ENCODE data around the gene SMPD3. TPM values are rescaled to one million over a fixed set of nuclear protein-coding genes. Genes with fewer than 3 reads are reported as not detected.

Gene SMPD3
- total and polyA plus RNA-seq, 2 experiments from 2014 or later = 0.57 to 0.83 TPM

DNA sequence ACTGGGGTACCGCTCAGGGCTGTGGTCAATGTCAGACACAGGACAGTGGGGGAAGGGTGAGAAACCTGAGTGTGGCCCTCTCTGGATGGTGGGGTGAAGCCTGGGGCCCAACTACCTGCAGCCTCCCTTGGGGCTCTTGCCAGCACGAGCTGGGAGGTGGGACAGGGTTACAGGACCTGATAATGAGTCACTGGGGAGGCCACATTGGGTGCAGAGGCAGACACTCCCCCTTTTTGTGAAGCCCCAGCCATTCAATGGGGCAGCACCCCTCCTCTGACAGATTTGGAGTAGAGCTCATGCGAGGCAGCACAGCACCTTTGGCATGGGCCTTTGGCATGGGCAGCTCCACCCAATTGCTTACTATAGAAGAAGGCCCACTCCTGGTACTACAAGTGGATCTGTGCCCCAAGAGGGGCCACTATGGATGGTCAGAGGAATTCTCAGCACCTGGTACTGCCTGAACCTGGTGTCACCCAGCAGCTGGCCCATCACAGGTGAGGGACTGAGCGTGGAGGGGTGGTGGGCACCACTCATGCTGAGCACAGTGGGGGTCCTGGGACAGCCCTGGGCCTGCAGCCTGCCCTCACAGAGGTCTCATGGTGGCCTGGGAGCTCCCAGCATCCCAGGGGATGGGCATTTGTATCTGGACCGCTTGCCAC is 45.2 kb upstream of the SMPD3 start:
- H3K9me3 Mint-ChIP-seq = peaks cover 4% of the 10 kb centered on the region; the same call in 2 of the 3 replicates
- peaks cover 6% of the 10 kb centered on the region for H3K27me3 Mint-ChIP-seq (ENCODE audit: insufficient read depth, low read depth, poor library complexity)
- H3F3A ChIP-seq (replicated peaks; ENCODE audit: low read depth) = no peaks in the 10 kb centered on the region
- ATAC-seq (no peak), DNase-seq (ENCODE audit: low spot score) (no peak)
- TF ChIP-seq CREB1 (CRISPR knock-in tag; IDR thresholded peaks at IDR 0.05; ENCODE audit: low read depth) (no peak), EZH2 (IDR thresholded peaks at IDR 0.05; ENCODE audit: low read depth, unreplicated experiment) (no peak), REST (IDR thresholded peaks at IDR 0.05; ENCODE audit: unreplicated experiment) (no peak)
- TF ChIP-seq, protein P1, sequence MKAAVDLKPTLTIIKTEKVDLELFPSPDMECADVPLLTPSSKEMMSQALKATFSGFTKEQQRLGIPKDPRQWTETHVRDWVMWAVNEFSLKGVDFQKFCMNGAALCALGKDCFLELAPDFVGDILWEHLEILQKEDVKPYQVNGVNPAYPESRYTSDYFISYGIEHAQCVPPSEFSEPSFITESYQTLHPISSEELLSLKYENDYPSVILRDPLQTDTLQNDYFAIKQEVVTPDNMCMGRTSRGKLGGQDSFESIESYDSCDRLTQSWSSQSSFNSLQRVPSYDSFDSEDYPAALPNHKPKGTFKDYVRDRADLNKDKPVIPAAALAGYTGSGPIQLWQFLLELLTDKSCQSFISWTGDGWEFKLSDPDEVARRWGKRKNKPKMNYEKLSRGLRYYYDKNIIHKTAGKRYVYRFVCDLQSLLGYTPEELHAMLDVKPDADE (IDR thresholded peaks at IDR 0.05) = no peak
- H2AFZ ChIP-seq = no peak overlapping the region
- no peak overlapping the region for H3K27ac ChIP-seq (ENCODE audit: low read depth)
- H3K4me3 Mint-ChIP-seq = no peak overlapping the region
- peaks cover 4% of the 10 kb centered on the region; the same call in 1 of the 3 replicates for H3K36me3 Mint-ChIP-seq (ENCODE audit: low read depth)
- H3K79me2 ChIP-seq (replicated peaks; ENCODE audit: insufficient read depth) = no peaks in the 10 kb centered on the region
- H3K4me3 ChIP-seq = no peak overlapping the region
- no peaks in the 10 kb centered on the region for H3K36me3 ChIP-seq (ENCODE audit: insufficient read depth)
- no peaks in the 10 kb centered on the region for H3K4me1 ChIP-seq (ENCODE audit: insufficient read depth)
- H3K27ac Mint-ChIP-seq = no peak overlapping the region
- no peaks in the 10 kb centered on the region for H4K20me1 ChIP-seq (replicated peaks; ENCODE audit: insufficient read depth)
- no peak overlapping the region for H3K4me2 ChIP-seq
- H3K4me1 Mint-ChIP-seq = peaks cover 16% of the 10 kb centered on the region
- H3K27me3 ChIP-seq (ENCODE audit: insufficient read depth) = no peaks in the 10 kb centered on the region
- H3K9me2 ChIP-seq (ENCODE audit: insufficient read depth) = no peaks in the 10 kb centered on the region

DNA sequence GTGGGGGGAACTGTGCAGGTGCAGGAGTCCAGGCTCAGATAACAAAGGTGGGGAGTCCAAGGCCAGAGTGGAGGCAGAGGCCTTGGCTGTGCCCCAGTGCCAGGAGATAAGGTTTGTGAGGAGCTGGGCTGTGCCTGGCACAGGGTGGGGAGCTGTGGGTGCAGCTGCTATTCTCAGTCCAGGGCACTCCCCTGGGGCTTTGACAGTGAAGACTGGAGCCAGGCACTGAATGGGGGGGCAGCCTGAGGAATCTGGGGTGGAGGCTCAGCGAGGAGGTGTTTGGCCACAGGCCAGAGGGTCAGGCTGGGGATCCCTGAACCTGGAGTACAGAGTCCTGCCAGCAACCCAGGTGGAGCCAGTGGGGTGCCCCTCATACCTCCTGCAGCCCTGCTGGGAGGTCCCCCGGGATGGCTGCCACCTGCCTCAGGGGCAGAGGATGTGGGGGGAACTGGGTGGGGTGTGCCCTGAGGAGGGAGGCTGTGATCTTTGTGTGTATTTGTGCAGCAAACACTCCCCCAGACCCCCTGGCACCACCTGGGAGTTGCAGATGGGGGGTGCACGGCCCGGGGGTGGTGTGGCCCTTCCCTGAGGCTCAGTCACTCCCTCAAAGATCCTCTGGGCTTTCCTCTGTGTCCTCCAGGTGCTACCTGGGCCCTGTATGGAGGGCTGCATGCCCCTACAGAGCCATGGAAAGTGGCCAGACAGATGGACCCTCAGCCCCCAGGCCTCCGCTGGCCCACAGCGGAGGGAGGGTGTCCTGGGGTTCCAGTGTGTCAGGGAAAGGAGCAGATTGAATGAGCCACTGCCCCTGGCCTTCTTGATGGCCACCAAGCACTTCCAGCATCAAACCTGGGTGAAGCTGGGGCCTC is 44.5 kb upstream of the SMPD3 start:
- no peaks in the 10 kb centered on the region for H3K36me3 ChIP-seq (ENCODE audit: insufficient read depth)
- H3K9me2 ChIP-seq (ENCODE audit: insufficient read depth) = no peaks in the 10 kb centered on the region
- no peak overlapping the region for H3K4me3 Mint-ChIP-seq
- H3F3A ChIP-seq (replicated peaks; ENCODE audit: low read depth) = no peaks in the 10 kb centered on the region
- no peak overlapping the region for H3K27ac ChIP-seq (ENCODE audit: low read depth)
- no peak for ATAC-seq
- no peak overlapping the region for H3K4me3 ChIP-seq
- H2AFZ ChIP-seq = no peak overlapping the region
- DNase-seq (ENCODE audit: low spot score) = no peak
- H3K4me2 ChIP-seq = no peak overlapping the region
- peaks cover 4% of the 10 kb centered on the region; the same call in 2 of the 3 replicates for H3K9me3 Mint-ChIP-seq
- no peaks in the 10 kb centered on the region for H4K20me1 ChIP-seq (replicated peaks; ENCODE audit: insufficient read depth)
- no peaks in the 10 kb centered on the region for H3K4me1 ChIP-seq (ENCODE audit: insufficient read depth)
- no peaks in the 10 kb centered on the region for H3K27me3 ChIP-seq (ENCODE audit: insufficient read depth)
- peaks cover 16% of the 10 kb centered on the region for H3K4me1 Mint-ChIP-seq
- H3K27ac Mint-ChIP-seq = no peak overlapping the region
- H3K36me3 Mint-ChIP-seq (ENCODE audit: low read depth) = peaks cover 4% of the 10 kb centered on the region; the same call in 1 of the 3 replicates
- no peaks in the 10 kb centered on the region for H3K79me2 ChIP-seq (replicated peaks; ENCODE audit: insufficient read depth)
- H3K27me3 Mint-ChIP-seq (ENCODE audit: insufficient read depth, low read depth, poor library complexity) = peaks cover 6% of the 10 kb centered on the region
- TF ChIP-seq REST (IDR thresholded peaks at IDR 0.05; ENCODE audit: unreplicated experiment) = no peak
- TF ChIP-seq CTCF (conservative IDR thresholded peaks at IDR 0.05; ENCODE audit: low read depth in 2 of 2) = no peak
- TF ChIP-seq EZH2phosphoT487 (IDR thresholded peaks at IDR 0.05; ENCODE audit: unreplicated experiment) = no peak
- TF ChIP-seq ZNF331 (CRISPR knock-in tag; IDR thresholded peaks at IDR 0.05; ENCODE audit: low read depth) = no peak
- TF ChIP-seq STAT1 (IDR thresholded peaks at IDR 0.05; ENCODE audit: unreplicated experiment) = no peak
- TF ChIP-seq CREB1 (CRISPR knock-in tag; IDR thresholded peaks at IDR 0.05; ENCODE audit: low read depth) = no peak
- TF ChIP-seq, protein P1 (IDR thresholded peaks at IDR 0.05) = no peak
- TF ChIP-seq NANOG (IDR thresholded peaks at IDR 0.05; ENCODE audit: borderline replicate concordance) = no peak
- TF ChIP-seq POLR2AphosphoS5 (IDR thresholded peaks at IDR 0.05; ENCODE audit: low read depth) = no peak
